HG02571 (cell line): ENCODE data around the gene ADM.

ENCODE experiments used
- ATAC-seq: cut with Tn5 transposase; IDR thresholded peaks from one replicate; pipeline ENCODE4 v1.9.1; 2021; ENCODE audit warnings: mild to moderate bottlenecking, moderate library complexity; ENCODE audit not compliant: unreplicated experiment

ADM gene

DNA sequence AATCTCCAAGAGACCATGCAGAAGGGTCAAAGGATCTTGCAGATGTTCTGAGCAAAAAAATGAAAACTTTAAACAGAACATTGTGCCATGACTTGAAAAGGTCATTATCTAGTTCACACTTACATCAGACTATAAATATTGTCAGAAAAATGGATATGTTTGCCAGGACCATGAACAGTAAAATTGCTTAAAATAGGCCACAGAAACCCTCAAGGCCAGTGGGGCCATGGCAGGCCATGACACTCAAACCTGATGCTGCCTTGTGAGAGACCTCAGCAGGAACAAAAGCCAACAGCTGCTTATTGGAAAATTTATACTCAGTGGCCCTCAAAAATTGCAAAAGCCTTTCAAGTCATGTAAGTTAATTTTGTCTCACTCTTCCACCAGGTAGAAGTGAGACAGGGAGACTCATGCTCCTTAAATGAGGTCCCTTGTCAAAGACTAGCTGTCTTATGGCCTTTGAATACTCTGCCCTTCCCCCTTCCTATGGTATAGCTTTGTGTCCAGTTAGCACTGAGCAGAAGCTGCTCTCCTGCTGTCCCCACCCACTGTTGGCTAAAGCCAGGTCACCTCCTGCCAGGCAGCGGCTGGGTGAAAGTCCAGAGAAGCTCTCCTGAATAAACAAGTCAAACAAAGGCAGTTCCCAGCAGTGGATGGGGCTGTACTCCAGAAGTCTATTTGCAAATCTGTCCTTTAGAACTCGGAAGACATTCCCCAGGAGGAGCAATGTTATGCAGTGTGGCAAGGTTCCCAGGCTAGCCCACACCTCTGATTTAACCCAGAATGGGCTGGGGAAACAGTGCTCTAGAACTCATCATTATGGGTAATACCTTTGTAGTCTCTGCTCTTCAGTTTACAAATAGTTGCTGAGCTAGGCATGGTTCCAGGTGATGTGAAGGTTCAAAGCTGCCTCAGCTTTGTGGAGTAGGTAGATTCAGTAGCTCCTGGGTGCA lies 21.4 kb downstream of the ADM start:
- ATAC-seq = no peak

DNA sequence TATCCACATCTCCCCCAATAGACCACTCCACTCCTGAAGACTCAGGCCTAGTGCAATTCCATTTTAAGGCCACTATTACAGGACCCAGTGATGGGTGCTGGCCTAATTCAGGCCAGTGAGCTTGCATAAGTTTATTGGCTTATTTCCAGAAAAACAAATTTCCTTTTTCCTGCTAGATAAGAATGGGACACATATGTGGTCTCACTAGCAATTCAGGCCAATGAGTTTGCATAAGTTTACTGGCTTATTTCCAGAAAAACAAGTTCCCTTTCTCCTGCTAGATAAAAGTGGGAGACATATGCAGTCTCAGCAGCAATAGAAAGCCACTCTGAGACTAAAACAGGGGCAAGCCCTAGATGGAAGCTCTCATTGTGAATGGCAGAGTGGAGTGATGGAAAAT lies 22.4 kb downstream of the ADM start:
- no peak for ATAC-seq

- no peak for ATAC-seq
Observed at GRCh38 chr11:10328314-10329098, 23.6 kb downstream of the ADM start.

GRCh38 chr11:10329356-10329755 lies 24.5 kb downstream of the ADM start:
- ATAC-seq = no peak

GRCh38 chr11:10329935-10330334 lies 25.1 kb downstream of the ADM start:
- ATAC-seq = no peak

DNA sequence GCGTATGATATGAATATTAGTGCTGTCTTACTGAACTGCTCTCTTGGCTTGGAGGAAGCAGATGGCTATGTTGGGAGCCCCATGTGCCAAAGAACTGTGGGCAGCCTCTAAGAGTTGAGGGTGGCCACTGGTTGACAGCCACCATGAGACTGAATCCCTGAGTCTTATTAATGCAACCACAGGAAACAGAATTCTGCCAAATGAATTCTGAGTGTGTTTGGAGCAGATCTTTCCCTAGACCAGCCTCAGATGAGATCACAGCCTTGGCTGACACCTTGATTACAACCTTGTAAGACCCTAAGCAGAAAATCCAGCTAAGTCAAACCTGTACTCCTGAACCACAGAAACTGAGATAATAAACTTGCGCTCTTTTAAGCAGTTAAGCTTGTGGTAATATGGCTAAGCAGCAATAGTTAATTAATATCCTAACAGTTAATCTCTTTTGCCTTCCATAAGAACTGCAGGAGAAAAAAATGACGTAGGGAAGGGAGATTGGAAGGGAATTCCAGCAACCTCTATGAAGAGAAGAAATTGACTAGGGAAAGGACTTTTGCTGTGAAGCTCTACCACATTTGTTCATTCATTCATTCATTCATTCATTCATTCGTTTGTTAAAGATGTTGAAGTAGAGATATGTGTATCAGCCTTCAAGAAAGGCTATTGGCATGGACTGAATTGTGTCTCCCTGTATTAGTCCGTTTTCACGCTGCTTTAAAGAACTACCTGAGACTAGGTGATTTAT lies 26.8 kb downstream of the ADM start:
- ATAC-seq = no peak

GRCh38 chr11:10333490-10333889 lies 28.6 kb downstream of the ADM start:
- no peak for ATAC-seq

DNA sequence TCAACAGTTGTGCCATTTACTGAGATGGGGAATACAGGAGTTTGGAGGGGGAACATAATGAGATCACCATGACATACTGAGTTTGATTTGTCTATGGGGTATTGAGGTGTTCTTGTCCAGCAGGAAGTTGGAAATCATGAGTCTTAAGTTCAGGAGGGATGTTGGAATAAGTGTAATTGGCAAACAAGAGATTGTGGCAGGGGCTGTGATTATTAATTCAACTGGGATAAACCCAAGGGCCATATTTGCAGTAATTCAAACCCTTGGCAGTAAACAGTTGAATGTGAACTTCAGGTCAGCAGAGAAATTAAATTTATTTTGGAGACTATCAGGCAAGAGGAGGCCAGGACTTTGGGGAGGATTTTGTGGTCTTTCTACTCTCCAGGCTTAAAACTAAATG lies 33.4 kb downstream of the ADM start:
- ATAC-seq = no peak

DNA sequence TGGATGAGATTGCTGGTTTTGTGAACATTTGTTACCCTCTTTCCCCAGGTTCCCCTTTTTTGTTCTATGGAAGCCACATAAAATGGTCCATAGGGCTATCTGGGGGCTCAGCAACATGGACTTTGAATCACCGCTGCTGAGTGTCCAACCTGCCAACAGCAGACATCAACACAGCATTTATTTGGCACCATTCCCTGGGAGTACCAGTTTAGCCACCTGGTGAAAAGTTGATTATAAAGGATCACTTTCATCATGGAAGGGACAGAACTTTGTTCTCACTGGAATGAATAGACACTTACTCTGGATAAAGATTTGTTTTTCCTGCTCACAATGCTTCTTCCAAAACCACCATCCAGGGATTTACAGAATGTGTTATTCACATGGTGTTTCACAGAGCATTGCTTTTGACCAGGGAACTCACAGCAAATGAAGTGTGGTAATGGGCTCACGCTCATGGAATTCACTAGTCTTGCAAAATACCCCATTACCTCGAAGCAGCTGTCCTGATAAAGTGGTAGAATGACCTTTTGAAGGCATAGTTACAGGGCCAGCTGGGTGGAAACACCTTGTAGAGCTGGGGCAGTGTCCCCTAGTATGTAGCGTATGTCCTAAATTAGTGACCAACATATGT lies 43.9 kb downstream of the ADM start:
- ATAC-seq = no peak

- ATAC-seq = no peak
Observed at GRCh38 chr11:10349281-10349665, 44.4 kb downstream of the ADM start.

DNA sequence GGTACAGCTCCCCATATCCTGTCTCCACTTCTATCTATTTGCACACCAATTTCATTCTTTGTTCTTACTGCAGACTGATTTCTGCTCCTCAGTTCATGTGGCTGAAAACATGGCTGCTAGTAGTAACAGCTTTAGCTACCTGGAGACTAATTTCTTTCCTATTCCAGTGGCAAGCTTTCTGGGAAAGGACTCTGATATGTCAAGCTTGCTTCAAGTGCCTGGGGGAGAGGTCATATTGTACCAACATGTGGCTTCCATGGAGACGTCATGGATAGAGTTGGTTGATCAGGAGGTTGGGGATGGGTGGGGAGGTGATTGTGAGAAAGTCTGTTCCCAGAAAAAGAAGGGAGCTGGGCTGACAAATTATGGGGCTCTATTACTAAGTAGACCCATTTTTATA lies 44.9 kb downstream of the ADM start:
- no peak for ATAC-seq

GRCh38 chr11:10350334-10350733 lies 45.5 kb downstream of the ADM start:
- no peak for ATAC-seq

GRCh38 chr11:10351435-10351764 lies 46.5 kb downstream of the ADM start:
- ATAC-seq = no peak

DNA sequence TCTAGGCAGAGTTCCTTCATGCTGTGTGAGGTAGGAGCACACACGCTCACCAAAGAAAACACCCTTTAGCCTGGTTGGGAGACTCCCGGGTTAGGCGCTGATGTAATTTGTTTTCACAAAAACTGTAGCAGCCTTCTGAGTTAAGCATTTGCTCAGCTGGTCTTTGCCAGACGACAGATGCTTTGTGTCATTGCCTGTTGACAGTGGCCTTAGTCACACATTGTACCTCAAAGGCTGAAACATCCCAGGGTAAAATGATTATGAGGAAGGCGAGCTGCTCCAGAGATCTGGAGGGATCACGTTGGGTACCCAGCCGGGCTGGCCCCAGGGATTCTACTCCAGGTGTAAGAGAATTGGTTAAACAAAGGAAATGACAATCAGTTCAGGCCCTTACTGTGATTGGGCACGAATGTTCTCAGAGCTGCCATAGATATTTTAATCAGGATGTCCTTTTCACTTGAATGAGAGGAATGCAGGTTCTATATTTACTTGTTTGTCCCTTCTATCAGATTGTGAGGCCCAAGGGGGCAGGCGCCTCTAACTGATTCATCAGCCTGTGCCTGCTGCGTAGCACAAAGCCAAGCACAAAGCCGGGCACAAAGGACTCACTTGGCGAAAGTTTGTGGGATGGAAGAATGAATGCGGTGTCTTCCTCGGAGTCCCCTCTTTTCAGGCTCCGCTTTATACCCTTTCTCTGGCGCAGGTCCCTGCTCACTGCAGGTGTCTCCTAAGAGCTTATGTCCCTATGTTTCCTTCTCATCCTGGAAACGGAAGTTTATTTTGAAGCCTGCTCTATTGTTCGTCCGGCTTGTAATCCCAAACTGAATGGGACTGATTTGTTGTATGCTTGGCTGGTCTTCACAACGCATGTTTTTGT lies 47.1 kb downstream of the ADM start:
- ATAC-seq = no peak

DNA sequence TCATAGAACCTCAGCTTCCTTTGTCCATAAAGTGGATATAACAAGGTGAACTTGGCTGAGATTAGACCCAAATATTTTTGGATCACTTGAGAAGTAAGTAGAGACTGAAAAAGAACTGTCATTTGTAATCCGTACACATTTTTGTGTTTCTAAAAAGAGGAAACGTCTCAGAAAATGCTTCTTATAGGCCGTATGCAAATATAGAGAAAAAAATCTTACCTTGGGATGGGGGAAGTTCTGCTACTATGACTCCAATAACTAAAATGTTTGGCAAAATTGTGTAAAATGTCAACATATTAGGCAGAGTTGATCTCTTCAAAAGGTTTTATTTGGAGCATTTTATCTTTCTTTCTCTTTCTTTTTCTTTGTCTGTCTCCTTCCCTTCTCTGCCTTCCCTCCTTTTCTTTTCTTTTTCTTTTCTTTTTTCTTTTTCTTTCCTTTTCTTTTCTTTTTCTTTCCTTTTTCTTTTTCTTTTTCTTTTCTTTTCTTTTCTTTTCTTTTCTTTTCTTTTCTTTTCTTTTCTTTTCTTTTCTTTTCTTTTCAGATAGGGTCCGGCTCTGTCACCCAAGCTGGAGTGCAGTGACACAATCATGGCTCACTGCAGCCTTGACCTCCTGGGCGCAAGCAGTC lies 48.2 kb downstream of the ADM start:
- no peak for ATAC-seq

DNA sequence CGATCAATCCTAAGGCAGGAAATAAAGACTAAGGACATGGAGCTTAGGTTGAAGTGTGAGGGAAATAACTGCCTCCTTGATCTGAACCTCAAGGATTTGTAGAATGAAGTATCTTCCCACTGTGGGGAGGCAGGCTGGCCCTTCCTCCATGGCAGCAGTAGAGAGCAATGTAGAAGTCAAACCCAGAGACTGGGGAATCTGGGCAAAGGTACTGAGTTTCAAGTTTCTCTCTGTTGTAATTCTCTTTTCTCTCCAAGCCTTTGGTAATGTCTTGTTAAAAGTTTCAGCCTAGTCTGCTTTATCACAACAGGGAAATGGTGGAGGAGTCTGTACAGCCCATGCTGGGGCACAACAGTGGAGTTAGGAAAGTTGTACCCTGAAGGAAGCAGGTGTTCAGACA lies 49.5 kb downstream of the ADM start:
- no peak for ATAC-seq

DNA sequence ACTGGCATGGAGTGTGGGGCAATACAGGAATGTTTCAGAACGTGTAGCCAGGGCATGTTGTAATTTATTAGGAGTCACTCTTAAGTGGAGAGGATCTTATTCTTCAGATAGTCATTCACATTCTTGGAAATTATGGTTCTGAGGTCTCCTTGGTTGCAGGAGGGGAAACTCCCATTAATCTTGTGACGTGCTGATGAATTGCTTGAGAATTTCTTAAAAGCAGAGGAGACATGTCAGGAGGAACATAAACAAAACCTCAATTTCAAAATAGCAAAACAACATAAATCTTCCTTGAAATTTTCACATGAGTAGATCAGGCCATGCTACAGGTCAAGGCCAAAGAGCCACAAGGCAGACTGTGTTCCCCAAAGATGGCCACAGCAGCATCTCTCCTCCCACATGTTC lies 50.4 kb downstream of the ADM start:
- no peak for ATAC-seq

DNA sequence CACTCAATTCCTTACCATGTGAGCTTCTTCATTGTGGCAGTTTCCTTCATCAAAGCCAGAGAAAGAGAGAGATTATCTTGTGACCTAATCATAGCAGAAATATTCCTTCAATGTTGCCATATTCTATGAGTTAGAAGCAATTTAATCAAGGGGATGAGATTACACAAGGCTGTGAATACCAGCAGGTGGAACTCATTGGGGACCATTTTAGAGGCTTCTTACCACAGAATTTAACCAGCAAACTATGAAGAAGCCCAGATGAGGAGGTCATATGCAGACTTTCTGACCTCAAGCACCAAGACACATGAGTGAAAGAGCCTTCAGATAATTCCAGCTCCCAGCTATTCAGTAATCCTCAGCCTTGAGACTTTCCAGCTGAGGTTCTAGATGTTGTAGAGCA lies 51.3 kb downstream of the ADM start:
- no peak for ATAC-seq
